ENCODE data around the gene PET100.

PET100 gene

DNA sequence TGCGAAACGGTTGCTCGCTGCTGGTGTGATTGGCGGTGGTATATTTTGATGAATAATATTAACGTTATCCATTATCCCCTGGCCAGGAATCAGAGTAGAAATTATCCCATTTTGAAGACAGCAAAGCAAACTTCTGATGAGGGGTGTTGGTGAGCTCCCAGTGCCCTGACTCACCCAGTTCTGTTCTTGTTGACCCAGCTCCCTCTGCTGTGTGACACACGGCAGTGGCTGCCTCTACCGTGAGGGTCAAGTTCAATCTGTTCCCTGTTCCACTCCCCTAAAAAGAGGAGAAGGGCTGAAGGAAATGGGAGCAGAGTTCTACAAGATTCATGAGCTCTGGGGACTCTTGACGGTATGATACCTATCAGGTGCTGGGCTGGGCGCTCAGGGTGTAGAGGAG, 31.9 kb upstream of the PET100 start:
- no peak for TF ChIP-seq EZH2 (IDR thresholded peaks at IDR 0.05; ENCODE audit: borderline replicate concordance, low read length)
- TF ChIP-seq, protein P1, sequence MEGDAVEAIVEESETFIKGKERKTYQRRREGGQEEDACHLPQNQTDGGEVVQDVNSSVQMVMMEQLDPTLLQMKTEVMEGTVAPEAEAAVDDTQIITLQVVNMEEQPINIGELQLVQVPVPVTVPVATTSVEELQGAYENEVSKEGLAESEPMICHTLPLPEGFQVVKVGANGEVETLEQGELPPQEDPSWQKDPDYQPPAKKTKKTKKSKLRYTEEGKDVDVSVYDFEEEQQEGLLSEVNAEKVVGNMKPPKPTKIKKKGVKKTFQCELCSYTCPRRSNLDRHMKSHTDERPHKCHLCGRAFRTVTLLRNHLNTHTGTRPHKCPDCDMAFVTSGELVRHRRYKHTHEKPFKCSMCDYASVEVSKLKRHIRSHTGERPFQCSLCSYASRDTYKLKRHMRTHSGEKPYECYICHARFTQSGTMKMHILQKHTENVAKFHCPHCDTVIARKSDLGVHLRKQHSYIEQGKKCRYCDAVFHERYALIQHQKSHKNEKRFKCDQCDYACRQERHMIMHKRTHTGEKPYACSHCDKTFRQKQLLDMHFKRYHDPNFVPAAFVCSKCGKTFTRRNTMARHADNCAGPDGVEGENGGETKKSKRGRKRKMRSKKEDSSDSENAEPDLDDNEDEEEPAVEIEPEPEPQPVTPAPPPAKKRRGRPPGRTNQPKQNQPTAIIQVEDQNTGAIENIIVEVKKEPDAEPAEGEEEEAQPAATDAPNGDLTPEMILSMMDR (IDR thresholded peaks at IDR 0.05; ENCODE audit: low read length): no peak
- no peak overlapping the region for H3K4me2 ChIP-seq (ENCODE audit: low read length)

DNA sequence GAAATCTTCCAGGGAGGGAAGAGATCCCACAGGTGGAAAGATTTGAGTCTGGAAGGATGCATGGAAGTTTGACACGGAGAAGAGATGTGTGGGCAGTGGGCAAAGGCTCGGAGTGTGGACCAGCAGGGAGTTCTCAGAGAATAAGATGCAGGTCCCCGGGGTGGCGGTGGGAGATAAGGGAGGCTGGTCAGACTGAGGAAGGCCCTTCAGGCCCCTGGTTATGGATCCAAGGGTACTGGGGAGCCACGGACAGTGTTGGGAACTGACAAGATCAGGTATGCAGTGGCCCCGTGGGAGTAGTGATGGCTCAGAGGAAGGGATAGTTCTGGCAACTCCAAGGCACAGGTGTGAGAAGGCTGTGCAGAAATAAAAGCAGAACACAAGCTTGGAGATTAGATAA, 31.4 kb upstream of the PET100 start:
- TF ChIP-seq, protein P1 (IDR thresholded peaks at IDR 0.05; ENCODE audit: low read length): no peak
- Histone ChIP-seq H3K27ac (ENCODE audit: low read depth, low read length, poor library complexity, severe bottlenecking) (no peak overlapping the region), H3K27me3 (ENCODE audit: insufficient read depth, low read length) (0 out of 2 replicates have a peak, but pooled peaks cover 8% of the 10 kb centered on the region), H4K20me1 (ENCODE audit: insufficient read depth, low read length) (no peaks in the 10 kb centered on the region), H2AFZ (ENCODE audit: low read length) (no peak overlapping the region), H3K36me3 (ENCODE audit: insufficient read depth, low read length) (no peaks in the 10 kb centered on the region), H3K9me3 (ENCODE audit: low read length) (no peaks in the 10 kb centered on the region), H3K4me1 (ENCODE audit: insufficient read depth, low read length, severe bottlenecking) (peaks cover 8% of the 10 kb centered on the region), H3K4me2 (ENCODE audit: low read length) (no peak overlapping the region), H3K9ac (ENCODE audit: low read length) (no peak overlapping the region), H3K9me2 (ENCODE audit: low read depth, low read length) (no peaks in the 10 kb centered on the region), H3K79me2 (ENCODE audit: insufficient read depth, low read length) (no peaks in the 10 kb centered on the region), H3K4me3 (ENCODE audit: low read depth, low read length, poor library complexity, severe bottlenecking) (no peak overlapping the region), H3F3A (ENCODE audit: insufficient read depth, low read length) (no peaks in the 10 kb centered on the region)

More for the DNA sequence above, 31.9 kb upstream of the PET100 start:
- Histone ChIP-seq H3K4me3 (ENCODE audit: low read depth, low read length, poor library complexity, severe bottlenecking) (no peak overlapping the region), H4K20me1 (ENCODE audit: insufficient read depth, low read length) (no peaks in the 10 kb centered on the region), H3K9me2 (ENCODE audit: low read depth, low read length) (no peaks in the 10 kb centered on the region), H3K4me1 (ENCODE audit: insufficient read depth, low read length, severe bottlenecking) (peaks cover 8% of the 10 kb centered on the region), H3K27me3 (ENCODE audit: insufficient read depth, low read length) (0 out of 2 replicates have a peak, but pooled peaks cover 8% of the 10 kb centered on the region), H3K9me3 (ENCODE audit: low read length) (no peaks in the 10 kb centered on the region), H3K79me2 (ENCODE audit: insufficient read depth, low read length) (no peaks in the 10 kb centered on the region), H3K27ac (ENCODE audit: low read depth, low read length, poor library complexity, severe bottlenecking) (no peak overlapping the region), H2AFZ (ENCODE audit: low read length) (no peak overlapping the region), H3F3A (ENCODE audit: insufficient read depth, low read length) (no peaks in the 10 kb centered on the region), H3K9ac (ENCODE audit: low read length) (no peak overlapping the region), H3K36me3 (ENCODE audit: insufficient read depth, low read length) (no peaks in the 10 kb centered on the region)

DNA sequence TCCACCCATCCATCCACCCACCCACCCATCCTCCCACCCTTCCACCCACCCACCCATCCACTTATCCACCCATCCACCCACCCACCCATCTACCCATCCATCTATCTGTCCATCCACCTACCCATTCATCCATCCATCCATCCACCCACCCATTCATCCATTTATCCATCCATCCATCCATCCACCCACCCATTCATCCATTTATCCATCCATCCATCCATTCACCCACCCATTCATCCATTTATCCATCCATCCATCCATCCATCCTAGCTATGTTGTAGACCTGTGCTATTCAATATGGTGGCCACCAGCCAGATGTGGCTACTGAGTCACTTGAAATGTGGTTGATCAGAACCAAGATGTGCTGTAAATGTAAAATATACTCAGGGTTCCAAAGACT, 28.9 kb upstream of the PET100 start:
- Histone ChIP-seq H3K9ac (ENCODE audit: low read length) (no peak overlapping the region), H4K20me1 (ENCODE audit: insufficient read depth, low read length) (no peaks in the 10 kb centered on the region), H3K4me3 (ENCODE audit: low read depth, low read length, poor library complexity, severe bottlenecking) (no peak overlapping the region), H3K27me3 (ENCODE audit: insufficient read depth, low read length) (0 out of 2 replicates have a peak, but pooled peaks cover 8% of the 10 kb centered on the region), H3K27ac (ENCODE audit: low read depth, low read length, poor library complexity, severe bottlenecking) (no peak overlapping the region), H3F3A (ENCODE audit: insufficient read depth, low read length) (no peaks in the 10 kb centered on the region), H2AFZ (ENCODE audit: low read length) (no peak overlapping the region), H3K4me2 (ENCODE audit: low read length) (no peak overlapping the region), H3K4me1 (ENCODE audit: insufficient read depth, low read length, severe bottlenecking) (peaks cover 8% of the 10 kb centered on the region), H3K36me3 (ENCODE audit: insufficient read depth, low read length) (no peaks in the 10 kb centered on the region), H3K9me2 (ENCODE audit: low read depth, low read length) (no peaks in the 10 kb centered on the region), H3K79me2 (ENCODE audit: insufficient read depth, low read length) (no peaks in the 10 kb centered on the region), H3K9me3 (ENCODE audit: low read length) (no peaks in the 10 kb centered on the region)
- TF ChIP-seq, protein P1 (IDR thresholded peaks at IDR 0.05; ENCODE audit: low read length): no peak
- no peak for TF ChIP-seq EZH2 (IDR thresholded peaks at IDR 0.05; ENCODE audit: borderline replicate concordance, low read length)

Measured in OCI-LY1 (cell line).